ENCODE data around the gene RNF167.

DNA sequence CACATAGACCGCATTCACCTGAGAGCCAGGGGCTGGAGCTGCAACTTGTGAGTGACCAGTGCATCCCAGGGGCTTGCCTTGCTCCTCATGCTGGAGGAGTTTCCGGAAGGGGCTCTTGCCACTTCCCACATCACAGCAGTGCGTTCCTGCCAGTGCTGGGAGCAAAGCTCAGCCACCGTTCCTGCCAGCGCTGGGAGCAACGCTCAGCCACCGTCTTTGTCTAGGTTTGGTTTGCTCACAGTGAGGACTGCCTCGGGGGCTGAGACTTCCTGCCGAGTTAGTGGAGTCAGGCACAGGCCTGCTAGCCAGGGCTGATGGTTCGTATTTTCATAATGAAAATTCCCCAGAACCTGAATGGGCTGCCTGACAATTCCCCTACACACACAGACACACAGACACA is 31.8 kb upstream of the RNF167 start:
- no peak for TF ChIP-seq CTCF (optimal IDR thresholded peaks at IDR 0.05 in 1 of 3, IDR thresholded peaks at IDR 0.05 in 1 of 3, conservative IDR thresholded peaks at IDR 0.05 in 1 of 3; ENCODE audit: extremely low read depth in 1 of 3, insufficient read depth in 2 of 3, low read length in 3 of 3)
- no peak for TF ChIP-seq EZH2 (IDR thresholded peaks at IDR 0.05; ENCODE audit: low read length)

Measured in keratinocyte (primary cell).